C4-2B (cell line): ENCODE results near the gene FNDC3B.

Experiments
- H3K27ac ChIP-seq: fragments of 450-650 bp; 2 replicates; pipeline ENCODE4 v1.5.1; 2017
- CTCF ChIP-seq: fragments of 450-650 bp; conservative IDR thresholded peaks from 2 replicates; pipeline ENCODE4 v1.5.1; 2017; ENCODE audit warnings: mild to moderate bottlenecking
- ZFX ChIP-seq: fragments of 450-650 bp; IDR thresholded peaks from 2 replicates; pipeline ENCODE4 v1.6.1; 2017

Gene FNDC3B

GRCh38 chr3:172171396-172172075 is 132.2 kb downstream of the FNDC3B start:
- H3K27ac ChIP-seq, result no peak overlapping the region
- TF ChIP-seq ZFX (no peak), CTCF (no peak)

- no peak overlapping the region for H3K27ac ChIP-seq
Observed at GRCh38 chr3:172173316-172174254, 134.2 kb downstream of the FNDC3B start.

GRCh38 chr3:172174513-172175253 is 135.3 kb downstream of the FNDC3B start:
- no peak overlapping the region for H3K27ac ChIP-seq
- TF ChIP-seq CTCF (no peak), ZFX (no peak)

More at GRCh38 chr3:172173316-172174254, 134.2 kb downstream of the FNDC3B start:
- TF ChIP-seq ZFX (no peak), CTCF (no peak)

- no peak for TF ChIP-seq ZFX
- no peak for TF ChIP-seq CTCF
- H3K27ac ChIP-seq, result no peak overlapping the region
Observed at GRCh38 chr3:172175254-172175599, 135.8 kb downstream of the FNDC3B start.

- TF ChIP-seq ZFX (no peak), CTCF (no peak)
Observed at GRCh38 chr3:172176061-172176770, 136.8 kb downstream of the FNDC3B start.

GRCh38 chr3:172177046-172177445 is 137.7 kb downstream of the FNDC3B start:
- TF ChIP-seq CTCF (no peak), ZFX (no peak)
- no peak overlapping the region for H3K27ac ChIP-seq

More at GRCh38 chr3:172176061-172176770, 136.8 kb downstream of the FNDC3B start:
- no peak overlapping the region for H3K27ac ChIP-seq
